ENCODE data around the gene DGUOK.

The DGUOK gene

GRCh38 chr2:73961274-73961673 is 34.6 kb downstream of the DGUOK start:
- no peak for DNase-seq (ENCODE audit: low read depth, low spot score)
- no peaks in the 10 kb centered on the region for H3K4me1 ChIP-seq (ENCODE audit: insufficient read depth, insufficient read length)
- TF ChIP-seq YY1 (IDR thresholded peaks at IDR 0.05; ENCODE audit: insufficient read depth, insufficient read length) (no peak), ZNF274 (IDR thresholded peaks at IDR 0.05; ENCODE audit: low read depth, low read length) (no peak), SUZ12 (IDR thresholded peaks at IDR 0.05; ENCODE audit: extremely low read depth, insufficient read depth, insufficient read length) (no peak)
- H3K36me3 ChIP-seq (ENCODE audit: insufficient read depth, insufficient read length, low read length), result peaks cover 34% of the 10 kb centered on the region
- no peaks in the 10 kb centered on the region for H3K27me3 ChIP-seq (ENCODE audit: insufficient read depth, insufficient read length)
- no peak overlapping the region for H3K9ac ChIP-seq (ENCODE audit: insufficient read length, low read depth)
- no peaks in the 10 kb centered on the region for H3K9me3 ChIP-seq (ENCODE audit: insufficient read depth, low read length)
- no peak overlapping the region for H3K4me3 ChIP-seq (ENCODE audit: insufficient read length, low read depth)

DNA sequence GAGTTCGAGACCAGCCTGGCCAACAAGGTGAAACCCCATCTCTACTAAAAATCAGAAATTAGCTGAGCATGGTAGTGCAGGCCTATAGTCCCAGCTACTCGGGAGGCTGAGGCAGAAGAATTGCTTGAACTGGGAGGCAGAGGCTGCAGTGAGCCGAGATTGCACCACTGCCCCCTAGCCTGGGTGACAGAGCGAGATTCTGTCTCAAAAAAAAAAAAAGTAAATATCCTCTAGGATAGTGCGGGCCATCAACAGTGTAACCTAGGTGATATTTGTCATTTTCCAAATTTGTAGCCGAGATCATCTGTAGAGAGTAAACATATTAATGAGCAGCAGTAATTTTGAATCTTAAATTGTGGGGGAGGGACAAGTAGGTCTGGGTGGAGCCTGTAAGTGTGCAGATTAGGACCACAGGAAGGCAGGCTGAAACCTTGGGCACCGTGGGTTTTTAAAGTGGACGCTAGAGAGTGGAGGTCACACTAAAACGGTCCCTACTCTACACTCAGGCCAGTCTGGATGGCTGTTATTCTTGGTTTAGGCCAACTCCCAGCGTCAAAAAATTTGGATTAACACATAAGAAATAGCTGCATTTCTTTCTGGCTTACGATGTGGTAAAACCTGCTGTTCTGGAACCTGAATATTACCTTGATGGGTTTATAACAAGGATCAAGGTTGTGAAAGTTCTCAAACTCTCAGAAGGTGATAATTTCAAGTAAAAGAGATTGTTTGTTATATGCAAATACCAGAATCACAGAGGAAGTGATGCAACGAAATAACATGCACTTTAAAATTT is 35.3 kb downstream of the DGUOK start:
- Histone ChIP-seq H3K4me3 (ENCODE audit: insufficient read length, low read depth) (no peak overlapping the region), H3K27me3 (ENCODE audit: insufficient read depth, insufficient read length) (no peaks in the 10 kb centered on the region), H3K9ac (ENCODE audit: insufficient read length, low read depth) (no peak overlapping the region), H3K4me1 (ENCODE audit: insufficient read depth, insufficient read length) (no peaks in the 10 kb centered on the region), H3K9me3 (ENCODE audit: insufficient read depth, low read length) (no peaks in the 10 kb centered on the region), H3K36me3 (ENCODE audit: insufficient read depth, insufficient read length, low read length) (peaks cover 26% of the 10 kb centered on the region)
- DNase-seq (ENCODE audit: low read depth, low spot score), result no peak
- no peak for TF ChIP-seq ZNF274 (IDR thresholded peaks at IDR 0.05; ENCODE audit: low read depth, low read length)
- no peak for TF ChIP-seq YY1 (IDR thresholded peaks at IDR 0.05; ENCODE audit: insufficient read depth, insufficient read length)
- TF ChIP-seq SUZ12 (IDR thresholded peaks at IDR 0.05; ENCODE audit: extremely low read depth, insufficient read depth, insufficient read length), result no peak

DNA sequence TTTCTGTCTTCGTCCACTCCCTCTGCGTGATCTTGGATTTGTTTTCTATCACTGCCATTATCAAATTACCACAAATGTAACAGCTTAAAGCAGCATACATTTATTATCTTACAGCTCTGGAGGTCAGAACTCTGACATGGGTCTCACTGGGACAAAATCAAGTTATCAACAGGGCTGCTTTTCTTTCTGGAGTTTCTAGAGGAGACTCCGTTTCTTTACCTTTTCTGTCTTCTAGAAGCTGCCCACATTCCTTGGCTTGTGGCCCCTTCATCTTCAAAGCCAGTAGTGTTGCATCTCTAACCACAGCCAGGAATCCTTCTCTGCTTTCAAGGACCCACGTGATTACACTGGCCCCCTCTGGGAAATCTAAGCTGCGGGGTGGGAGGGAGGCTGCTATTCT is 36.1 kb downstream of the DGUOK start:
- H3K9ac ChIP-seq (ENCODE audit: insufficient read length, low read depth), result no peak overlapping the region
- no peak for TF ChIP-seq YY1 (IDR thresholded peaks at IDR 0.05; ENCODE audit: insufficient read depth, insufficient read length)
- TF ChIP-seq SUZ12 (IDR thresholded peaks at IDR 0.05; ENCODE audit: extremely low read depth, insufficient read depth, insufficient read length), result no peak
- no peak for TF ChIP-seq ZNF274 (IDR thresholded peaks at IDR 0.05; ENCODE audit: low read depth, low read length)
- DNase-seq (ENCODE audit: low read depth, low spot score), result no peak
- H3K27me3 ChIP-seq (ENCODE audit: insufficient read depth, insufficient read length), result no peaks in the 10 kb centered on the region
- H3K36me3 ChIP-seq (ENCODE audit: insufficient read depth, insufficient read length, low read length), result peaks cover 20% of the 10 kb centered on the region
- H3K4me1 ChIP-seq (ENCODE audit: insufficient read depth, insufficient read length), result no peaks in the 10 kb centered on the region
- H3K4me3 ChIP-seq (ENCODE audit: insufficient read length, low read depth), result no peak overlapping the region
- H3K9me3 ChIP-seq (ENCODE audit: insufficient read depth, low read length), result no peaks in the 10 kb centered on the region

- H3K9ac ChIP-seq (ENCODE audit: insufficient read length, low read depth), result no peak overlapping the region
- no peaks in the 10 kb centered on the region for H3K9me3 ChIP-seq (ENCODE audit: insufficient read depth, low read length)
- no peak for TF ChIP-seq ZNF274 (IDR thresholded peaks at IDR 0.05; ENCODE audit: low read depth, low read length)
- no peak for TF ChIP-seq YY1 (IDR thresholded peaks at IDR 0.05; ENCODE audit: insufficient read depth, insufficient read length)
- TF ChIP-seq SUZ12 (IDR thresholded peaks at IDR 0.05; ENCODE audit: extremely low read depth, insufficient read depth, insufficient read length), result no peak
- no peaks in the 10 kb centered on the region for H3K27me3 ChIP-seq (ENCODE audit: insufficient read depth, insufficient read length)
- DNase-seq (ENCODE audit: low read depth, low spot score), result no peak
- no peak overlapping the region for H3K4me3 ChIP-seq (ENCODE audit: insufficient read length, low read depth)
- H3K36me3 ChIP-seq (ENCODE audit: insufficient read depth, insufficient read length, low read length), result peaks cover 12% of the 10 kb centered on the region
- H3K4me1 ChIP-seq (ENCODE audit: insufficient read depth, insufficient read length), result peaks cover 2% of the 10 kb centered on the region
Measured at GRCh38 chr2:73963385-73964120, 36.9 kb downstream of the DGUOK start.

GRCh38 chr2:73964223-73964622 is 37.5 kb downstream of the DGUOK start:
- TF ChIP-seq ZNF274 (IDR thresholded peaks at IDR 0.05; ENCODE audit: low read depth, low read length) (no peak), SUZ12 (IDR thresholded peaks at IDR 0.05; ENCODE audit: extremely low read depth, insufficient read depth, insufficient read length) (no peak), YY1 (IDR thresholded peaks at IDR 0.05; ENCODE audit: insufficient read depth, insufficient read length) (no peak)
- no peak for DNase-seq (ENCODE audit: low read depth, low spot score)
- Histone ChIP-seq H3K4me1 (ENCODE audit: insufficient read depth, insufficient read length) (peaks cover 2% of the 10 kb centered on the region), H3K9ac (ENCODE audit: insufficient read length, low read depth) (no peak overlapping the region), H3K27me3 (ENCODE audit: insufficient read depth, insufficient read length) (no peaks in the 10 kb centered on the region), H3K4me3 (ENCODE audit: insufficient read length, low read depth) (no peak overlapping the region), H3K9me3 (ENCODE audit: insufficient read depth, low read length) (no peaks in the 10 kb centered on the region), H3K36me3 (ENCODE audit: insufficient read depth, insufficient read length, low read length) (peaks cover 6% of the 10 kb centered on the region)

- Histone ChIP-seq H3K4me3 (ENCODE audit: insufficient read length, low read depth) (no peak overlapping the region), H3K9me3 (ENCODE audit: insufficient read depth, low read length) (no peaks in the 10 kb centered on the region), H3K4me1 (ENCODE audit: insufficient read depth, insufficient read length) (peaks cover 2% of the 10 kb centered on the region), H3K9ac (ENCODE audit: insufficient read length, low read depth) (no peak overlapping the region), H3K36me3 (ENCODE audit: insufficient read depth, insufficient read length, low read length) (no peaks in the 10 kb centered on the region), H3K27me3 (ENCODE audit: insufficient read depth, insufficient read length) (no peaks in the 10 kb centered on the region)
- no peak for DNase-seq (ENCODE audit: low read depth, low spot score)
- no peak for TF ChIP-seq YY1 (IDR thresholded peaks at IDR 0.05; ENCODE audit: insufficient read depth, insufficient read length)
- TF ChIP-seq ZNF274 (IDR thresholded peaks at IDR 0.05; ENCODE audit: low read depth, low read length), result no peak
Measured at GRCh38 chr2:73965053-73965452, 38.4 kb downstream of the DGUOK start.

DNA sequence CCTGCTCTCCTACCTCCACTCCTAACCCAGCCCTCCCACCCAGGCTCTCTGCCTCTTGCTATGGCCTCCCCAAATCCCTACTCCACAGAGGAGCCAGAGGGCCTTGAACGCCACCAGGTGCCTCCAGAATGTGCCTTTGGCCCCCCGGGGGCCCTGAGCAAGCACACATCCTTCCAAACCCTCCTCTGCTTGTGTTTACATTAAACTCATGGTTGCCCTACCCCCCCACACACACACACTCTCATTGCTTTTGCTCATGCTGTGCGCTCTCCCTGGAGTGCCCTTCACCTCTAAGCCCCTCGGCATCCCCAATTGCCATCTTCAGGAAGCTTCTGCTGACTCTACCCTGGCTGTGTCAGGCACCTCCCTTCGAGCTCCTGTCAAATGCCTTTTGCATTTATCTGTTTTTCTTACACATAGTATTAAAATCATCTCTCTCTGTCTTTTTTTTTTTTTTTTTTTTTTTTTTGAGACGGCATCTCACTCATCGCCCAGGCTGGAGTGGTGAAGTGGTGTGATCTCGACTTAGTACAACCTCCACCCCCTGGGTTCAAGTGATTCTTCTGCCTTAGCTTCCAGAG is 41.8 kb downstream of the DGUOK start:
- no peak overlapping the region for H3K9ac ChIP-seq (ENCODE audit: insufficient read length, low read depth)
- peaks cover 2% of the 10 kb centered on the region for H3K4me1 ChIP-seq (ENCODE audit: insufficient read depth, insufficient read length)
- no peak for DNase-seq (ENCODE audit: low read depth, low spot score)

More for the DNA sequence above, 41.8 kb downstream of the DGUOK start:
- no peak overlapping the region for H3K4me3 ChIP-seq (ENCODE audit: insufficient read length, low read depth)
- no peaks in the 10 kb centered on the region for H3K9me3 ChIP-seq (ENCODE audit: insufficient read depth, low read length)
- TF ChIP-seq SUZ12 (IDR thresholded peaks at IDR 0.05; ENCODE audit: extremely low read depth, insufficient read depth, insufficient read length) (no peak), YY1 (IDR thresholded peaks at IDR 0.05; ENCODE audit: insufficient read depth, insufficient read length) (no peak), ZNF274 (IDR thresholded peaks at IDR 0.05; ENCODE audit: low read depth, low read length) (no peak)
- H3K27me3 ChIP-seq (ENCODE audit: insufficient read depth, insufficient read length), result no peaks in the 10 kb centered on the region
- H3K36me3 ChIP-seq (ENCODE audit: insufficient read depth, insufficient read length, low read length), result no peaks in the 10 kb centered on the region

Data from NT2/D1 (cell line).